ENCODE data around the gene CPNE4. TPM values are rescaled to one million over a fixed set of nuclear protein-coding genes. Genes with fewer than 3 reads are reported as not detected.

CPNE4 gene
- total RNA-seq, 1 donor from 2014 or later, result 0.41 TPM

GRCh38 chr3:131669600-131669999 is 365.2 kb downstream of the CPNE4 start:
- TF ChIP-seq CTCF (IDR thresholded peaks at IDR 0.05; ENCODE audit: unreplicated experiment), result no peak
- no peak overlapping the region for H3K4me3 Mint-ChIP-seq (ENCODE audit: unreplicated experiment)
- H3K4me1 Mint-ChIP-seq (ENCODE audit: unreplicated experiment), result no peaks in the 10 kb centered on the region
- no peak for DNase-seq (ENCODE audit: low spot score)
- H3K9me3 Mint-ChIP-seq (ENCODE audit: unreplicated experiment), result no peaks in the 10 kb centered on the region
- H3K27ac Mint-ChIP-seq (ENCODE audit: unreplicated experiment), result no peak overlapping the region
- H3K36me3 Mint-ChIP-seq (ENCODE audit: low read depth, unreplicated experiment), result no peaks in the 10 kb centered on the region
- no peaks in the 10 kb centered on the region for H3K27me3 Mint-ChIP-seq (ENCODE audit: unreplicated experiment)

DNA sequence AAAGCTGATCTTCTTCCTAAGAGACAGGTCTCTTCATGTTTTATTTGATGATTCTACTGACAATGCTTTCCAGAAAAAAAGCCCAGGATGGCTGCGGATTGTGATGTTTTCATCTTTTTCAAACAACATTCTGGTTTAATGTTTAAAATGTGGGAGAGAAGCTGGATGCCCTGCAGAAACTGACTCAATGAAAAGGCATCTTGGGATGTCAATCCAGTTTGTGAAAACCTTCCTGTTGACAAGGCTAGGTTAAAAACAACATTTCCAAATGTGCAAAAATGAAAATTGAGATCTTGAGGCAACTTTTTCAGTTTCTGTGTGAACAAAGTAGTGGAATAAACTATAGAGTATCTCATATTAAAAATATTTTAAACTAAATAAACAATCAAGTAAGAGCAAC is 376.0 kb downstream of the CPNE4 start:
- no peaks in the 10 kb centered on the region for H3K36me3 Mint-ChIP-seq (ENCODE audit: low read depth, unreplicated experiment)
- no peaks in the 10 kb centered on the region for H3K27me3 Mint-ChIP-seq (ENCODE audit: unreplicated experiment)
- H3K4me1 Mint-ChIP-seq (ENCODE audit: unreplicated experiment), result no peaks in the 10 kb centered on the region
- no peak for TF ChIP-seq CTCF (IDR thresholded peaks at IDR 0.05; ENCODE audit: unreplicated experiment)
- H3K9me3 Mint-ChIP-seq (ENCODE audit: unreplicated experiment), result no peaks in the 10 kb centered on the region
- no peak for DNase-seq (ENCODE audit: low spot score)
- no peak overlapping the region for H3K4me3 Mint-ChIP-seq (ENCODE audit: unreplicated experiment)
- H3K27ac Mint-ChIP-seq (ENCODE audit: unreplicated experiment), result no peak overlapping the region

DNA sequence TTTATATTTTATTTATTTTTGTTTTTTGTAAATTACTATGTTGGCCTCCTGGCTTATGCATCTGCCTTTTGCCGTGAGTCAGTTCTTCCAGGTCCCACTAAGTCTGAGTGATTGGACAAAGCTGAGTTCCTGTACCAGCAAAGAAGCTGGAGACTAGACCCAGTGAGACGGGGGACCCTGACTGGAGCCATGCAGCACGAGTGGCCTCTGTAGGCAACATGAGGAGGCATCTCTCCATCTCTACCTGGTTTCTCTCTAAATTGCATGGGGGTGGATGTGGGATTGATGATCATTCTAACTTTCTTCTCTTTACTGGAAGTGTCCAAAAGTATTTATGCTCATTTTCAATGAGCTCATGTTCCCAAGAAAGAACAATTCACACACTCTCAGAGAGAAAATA is 376.7 kb downstream of the CPNE4 start:
- Mint-ChIP-seq H3K9me3 (ENCODE audit: unreplicated experiment) (no peaks in the 10 kb centered on the region), H3K4me1 (ENCODE audit: unreplicated experiment) (no peaks in the 10 kb centered on the region), H3K27ac (ENCODE audit: unreplicated experiment) (no peak overlapping the region), H3K27me3 (ENCODE audit: unreplicated experiment) (no peaks in the 10 kb centered on the region), H3K36me3 (ENCODE audit: low read depth, unreplicated experiment) (no peaks in the 10 kb centered on the region), H3K4me3 (ENCODE audit: unreplicated experiment) (no peak overlapping the region)
- TF ChIP-seq CTCF (IDR thresholded peaks at IDR 0.05; ENCODE audit: unreplicated experiment), result no peak
- no peak for DNase-seq (ENCODE audit: low spot score)

DNA sequence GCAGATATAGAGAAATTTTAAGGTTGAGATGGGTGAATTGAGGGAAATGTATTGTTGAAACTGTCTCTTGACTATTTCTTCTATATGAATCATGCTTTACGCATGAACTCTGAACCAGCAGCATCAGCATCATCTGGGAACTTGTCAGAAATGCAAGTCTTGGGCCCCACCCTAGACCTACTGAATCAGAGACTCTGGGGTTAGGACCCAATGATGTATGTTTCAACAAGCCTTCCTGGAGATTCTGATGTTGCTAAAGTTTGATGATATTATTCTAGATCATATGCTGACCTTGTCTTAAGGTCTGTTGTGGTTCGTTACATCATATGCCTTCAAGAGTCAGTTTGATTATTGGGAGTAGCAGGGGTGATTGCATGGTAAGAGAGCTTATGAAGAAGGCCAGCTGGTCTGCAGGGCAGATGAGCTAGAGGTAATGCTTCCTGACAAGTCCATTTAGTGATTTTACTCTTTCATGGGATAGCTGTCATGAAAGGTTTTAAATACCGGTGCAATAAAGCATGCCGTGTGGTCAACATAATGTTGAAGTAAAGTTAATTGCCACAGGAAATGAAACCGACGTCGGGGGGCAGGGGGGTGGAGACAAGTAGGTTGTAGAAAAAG is 379.6 kb downstream of the CPNE4 start:
- H3K27ac Mint-ChIP-seq (ENCODE audit: unreplicated experiment), result no peak overlapping the region

More for the DNA sequence above, 379.6 kb downstream of the CPNE4 start:
- no peak for DNase-seq (ENCODE audit: low spot score)
- Mint-ChIP-seq H3K4me1 (ENCODE audit: unreplicated experiment) (peaks cover 8% of the 10 kb centered on the region), H3K27me3 (ENCODE audit: unreplicated experiment) (no peaks in the 10 kb centered on the region), H3K36me3 (ENCODE audit: low read depth, unreplicated experiment) (no peaks in the 10 kb centered on the region), H3K4me3 (ENCODE audit: unreplicated experiment) (no peak overlapping the region), H3K9me3 (ENCODE audit: unreplicated experiment) (no peaks in the 10 kb centered on the region)
- no peak for TF ChIP-seq CTCF (IDR thresholded peaks at IDR 0.05; ENCODE audit: unreplicated experiment)

Data from endothelial cell (in vitro differentiated cells).